Measurements from ENCODE around the gene SCN4B.

Gene SCN4B

DNA sequence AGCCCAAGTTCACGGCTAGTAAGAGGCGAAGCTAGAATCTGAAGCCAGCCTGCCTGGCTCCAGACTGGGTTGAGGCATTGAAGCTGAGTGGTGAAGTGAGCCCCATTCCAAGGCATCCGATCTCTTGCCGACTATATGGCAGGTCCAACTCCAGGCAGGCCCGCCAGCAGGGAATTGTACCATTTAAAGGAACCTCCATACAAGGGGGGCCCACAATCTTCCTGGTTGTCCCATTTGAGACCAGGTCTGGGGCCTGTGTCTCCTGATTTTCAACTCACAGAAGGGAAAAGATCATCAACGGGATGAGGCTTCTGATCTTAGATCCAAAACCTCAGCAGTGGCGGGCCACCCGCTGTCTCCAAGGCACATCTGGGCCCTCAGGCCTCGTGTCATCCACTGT is 19.7 kb upstream of the SCN4B start:
- DNase-seq = no peak

DNA sequence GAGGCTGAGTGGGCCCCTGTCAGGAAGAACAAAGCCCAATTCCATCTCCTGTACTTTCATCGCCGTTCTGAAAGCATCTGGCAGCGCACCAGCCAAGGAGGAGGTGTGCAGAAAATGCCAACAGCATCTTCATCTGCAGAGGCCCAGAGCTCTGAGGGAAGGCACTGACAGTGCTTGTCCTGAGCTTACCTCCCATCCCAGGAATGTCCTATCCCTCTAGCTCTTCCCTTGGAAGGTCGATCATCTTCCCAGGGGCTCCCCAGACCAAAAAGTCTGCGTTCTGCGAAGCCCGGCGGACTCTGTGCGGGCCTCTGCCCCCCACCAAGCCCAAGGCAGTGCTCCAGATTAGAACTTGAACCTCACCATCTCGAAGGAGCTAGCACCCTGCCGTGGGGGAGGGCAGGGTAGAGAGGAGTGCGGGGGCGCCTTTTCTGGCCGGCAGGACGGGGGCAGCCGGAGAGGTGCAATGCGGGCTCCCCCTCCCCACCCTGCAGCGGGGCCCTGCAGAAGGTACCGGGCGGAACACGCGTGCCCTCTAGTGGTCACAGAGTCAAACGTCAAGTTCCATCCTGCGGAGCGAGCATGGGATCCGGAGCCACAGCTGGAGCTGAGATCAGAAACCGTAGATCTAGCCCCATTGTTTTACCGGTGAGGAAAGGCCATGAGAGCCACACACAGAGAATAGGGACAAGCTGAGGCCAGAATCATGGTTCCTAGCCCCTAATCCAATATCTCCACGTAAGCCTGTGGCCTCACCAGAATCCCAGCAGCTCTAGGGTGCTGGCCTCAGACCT is 18.8 kb upstream of the SCN4B start:
- peak; percentile 63 for DNase-seq

DNA sequence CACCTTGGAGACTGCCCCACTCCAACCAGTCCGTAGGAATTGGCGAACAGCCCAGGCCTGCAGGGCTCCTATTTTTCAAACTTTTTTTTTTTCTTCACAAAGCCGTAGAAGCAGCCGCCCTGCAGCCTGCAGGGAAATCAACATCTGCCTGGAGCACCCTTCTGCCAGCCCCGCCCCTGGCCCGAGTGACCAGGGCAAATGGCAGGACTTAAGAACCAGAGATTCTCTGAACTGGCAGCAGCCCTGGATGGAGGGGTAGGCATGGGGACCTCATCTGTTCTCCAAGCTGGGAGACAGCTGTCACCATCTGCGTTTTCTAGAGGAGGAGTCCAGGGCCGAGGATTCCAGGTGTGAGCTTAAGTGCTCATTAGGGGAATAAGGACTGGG is 18.3 kb upstream of the SCN4B start:
- no peak for DNase-seq

DNA sequence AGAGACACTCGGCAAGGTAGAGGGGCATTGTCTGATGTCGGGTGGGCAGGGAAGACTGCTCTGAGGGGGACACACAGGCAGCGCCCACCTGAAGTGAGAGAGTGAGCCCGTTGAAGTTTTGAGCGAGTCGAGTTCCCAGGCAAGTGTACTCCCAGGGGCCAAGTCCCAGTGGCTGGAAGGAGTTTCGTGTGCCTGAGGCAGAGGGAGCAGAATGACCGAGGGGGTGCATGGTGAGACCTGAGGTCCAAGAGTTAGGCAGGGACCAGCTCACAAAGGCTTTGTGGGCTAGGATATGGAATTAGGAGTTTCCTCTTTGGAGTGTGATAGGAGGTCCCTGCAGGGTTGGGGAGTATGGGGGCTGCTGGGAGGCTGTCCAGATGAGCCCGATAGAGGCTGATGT is 17.6 kb upstream of the SCN4B start:
- no peak for DNase-seq

DNA sequence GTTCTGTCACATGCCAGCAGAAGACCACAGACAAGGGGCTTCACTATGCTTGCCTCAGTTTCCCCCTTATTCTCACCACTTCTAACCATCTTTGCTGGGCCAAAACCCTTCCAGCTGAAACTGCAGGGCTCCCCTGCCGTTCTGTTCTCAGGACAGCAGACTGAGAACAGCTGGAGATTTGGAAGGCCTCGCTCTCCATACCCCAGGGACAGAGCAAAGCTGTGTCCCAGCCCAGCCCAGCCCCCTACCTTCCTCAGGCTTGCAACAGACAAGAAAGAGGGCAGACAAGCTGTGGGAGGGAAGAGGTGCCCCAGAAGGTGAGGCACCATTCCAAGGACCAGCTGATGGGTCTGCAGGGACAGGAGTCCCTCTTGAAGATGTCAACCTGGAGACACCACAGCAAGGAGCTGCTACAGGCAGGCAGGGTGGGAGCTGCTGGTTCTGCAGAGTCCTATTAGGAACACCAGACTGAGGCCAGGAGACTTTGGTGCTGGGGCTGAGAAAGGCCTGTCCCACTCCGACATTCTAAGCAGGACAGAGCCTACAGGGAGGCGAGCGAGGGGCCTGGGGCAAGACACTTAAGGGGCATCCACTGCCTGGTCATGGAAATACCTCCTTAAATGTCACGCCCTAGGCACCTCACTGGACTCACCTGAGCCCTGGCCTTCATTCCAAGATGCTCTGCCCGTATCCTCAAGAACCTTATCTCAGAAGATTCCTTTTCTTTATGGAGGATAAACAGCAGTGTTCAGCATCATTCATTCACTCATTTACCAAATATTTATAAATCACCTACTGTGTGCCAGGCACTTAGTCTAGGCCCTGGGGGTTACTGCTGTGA is 16.9 kb upstream of the SCN4B start:
- no peak for DNase-seq

DNA sequence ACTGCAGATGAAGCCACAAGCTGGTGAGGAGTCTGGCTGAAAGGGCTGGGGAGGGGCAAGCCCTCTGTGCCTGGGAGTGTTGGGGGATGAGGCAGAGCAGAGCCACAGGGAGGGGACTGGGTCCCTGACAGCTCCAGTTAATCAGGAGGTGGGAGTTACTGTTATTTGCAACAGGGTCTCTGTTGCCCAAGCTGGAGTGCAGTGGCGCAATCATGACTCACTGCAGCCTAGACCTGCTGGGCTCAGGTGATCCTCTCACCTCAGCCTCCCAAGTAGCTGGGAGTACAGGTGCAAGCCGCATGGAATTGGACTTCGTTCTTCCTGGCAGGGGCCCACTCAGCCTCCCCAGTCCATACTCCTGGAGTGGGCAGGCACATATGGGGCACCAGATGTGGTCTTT is 16.1 kb upstream of the SCN4B start:
- no peak for DNase-seq

DNA sequence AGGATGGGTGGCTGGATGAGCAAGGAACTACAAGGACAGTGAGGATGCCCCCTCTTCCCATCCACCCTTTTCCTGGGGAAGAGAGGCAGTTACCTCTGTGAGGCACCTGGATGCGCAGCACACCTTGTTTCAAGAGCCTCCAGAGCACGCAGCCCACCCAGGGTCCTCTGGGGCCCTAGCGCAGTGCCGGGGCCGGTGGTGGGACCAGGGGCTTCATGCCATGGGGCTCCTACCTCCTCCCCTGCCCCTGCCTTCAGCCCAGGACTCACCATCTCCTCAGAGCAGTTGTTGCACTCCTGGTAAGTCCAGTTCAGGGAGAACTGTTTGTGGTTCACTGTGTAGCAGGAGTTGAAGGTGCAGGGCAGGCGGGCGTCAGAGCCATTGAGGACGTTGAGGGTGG is 15.7 kb upstream of the SCN4B start:
- DNase-seq = no peak

DNA sequence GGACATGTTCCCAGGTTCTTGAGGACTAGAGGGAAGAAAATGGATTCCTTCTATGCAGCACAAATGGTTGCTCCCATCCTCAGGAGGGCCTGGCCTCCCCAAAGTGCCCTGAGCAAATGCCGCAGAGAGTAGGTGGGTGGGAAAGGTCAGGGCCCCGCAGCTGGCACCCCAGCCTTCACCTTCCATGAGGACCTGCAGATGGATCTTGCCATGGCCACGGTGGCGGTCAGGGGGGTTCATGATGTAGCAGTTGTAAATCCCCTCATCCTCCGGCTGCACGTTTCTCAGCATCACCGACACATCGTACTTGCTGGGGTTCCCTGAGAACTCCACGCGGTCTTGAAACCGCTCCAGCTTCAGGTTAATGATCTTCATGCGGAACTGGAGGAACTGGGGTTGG is 15.3 kb upstream of the SCN4B start:
- no peak for DNase-seq

DNA sequence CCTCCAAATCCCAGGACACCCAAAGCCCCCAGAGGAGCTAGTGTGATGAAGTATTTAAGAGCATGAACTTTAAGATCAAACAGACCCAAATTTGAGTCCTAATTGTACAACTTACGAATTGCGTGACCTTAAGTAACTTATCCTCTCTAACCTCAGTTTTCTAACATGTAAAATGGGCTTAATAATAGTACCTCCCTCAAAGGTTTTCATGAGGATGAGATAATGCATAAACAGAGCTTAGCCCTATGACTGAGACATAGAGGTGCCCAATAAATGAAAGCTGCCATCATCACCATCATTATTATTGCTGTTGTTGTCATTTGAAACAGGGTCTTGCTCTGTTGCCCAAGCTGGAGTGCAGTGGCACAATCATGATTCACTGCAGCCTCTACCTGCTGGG is 14.6 kb upstream of the SCN4B start:
- DNase-seq = no peak

DNA sequence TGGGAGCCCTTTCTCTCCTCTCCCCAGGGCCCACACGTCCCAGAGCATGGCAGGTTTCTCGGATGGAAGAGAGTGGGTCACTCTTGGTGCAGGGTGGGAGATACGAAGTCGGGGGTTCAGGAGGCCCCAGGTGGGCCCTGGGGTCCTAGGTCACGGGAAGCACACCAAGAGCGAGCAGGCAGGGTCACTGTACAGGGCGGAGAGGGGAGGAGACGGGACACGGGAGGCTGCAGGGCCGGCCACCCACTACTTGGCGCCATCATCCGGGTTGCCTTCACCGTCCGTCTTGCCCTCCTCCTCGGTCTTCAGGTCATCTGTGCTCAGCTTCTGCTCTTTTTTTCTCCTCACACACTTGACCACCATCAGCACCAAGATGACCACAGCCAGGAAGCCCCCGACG is 14.0 kb upstream of the SCN4B start:
- no peak for DNase-seq

DNA sequence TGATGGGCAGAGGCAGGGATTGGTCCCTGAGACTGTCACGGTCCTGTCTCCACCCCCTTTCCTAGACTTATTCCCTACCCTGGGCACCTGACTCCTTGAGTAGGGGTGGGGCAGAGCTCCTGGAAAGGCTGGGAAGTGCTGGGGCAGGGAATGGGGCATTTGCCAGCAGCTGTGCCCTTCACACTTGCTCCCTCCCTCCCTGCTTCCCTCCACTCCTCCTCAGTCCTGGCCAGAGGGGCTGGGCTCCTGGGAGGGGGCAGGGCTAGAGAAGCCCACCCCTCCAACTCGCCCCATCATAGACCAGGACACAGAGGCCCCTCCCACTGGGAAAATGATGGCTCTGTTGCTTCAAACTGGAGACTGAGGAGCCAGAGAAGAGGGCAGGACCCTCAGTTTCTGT is 12.3 kb upstream of the SCN4B start:
- DNase-seq = no peak

DNA sequence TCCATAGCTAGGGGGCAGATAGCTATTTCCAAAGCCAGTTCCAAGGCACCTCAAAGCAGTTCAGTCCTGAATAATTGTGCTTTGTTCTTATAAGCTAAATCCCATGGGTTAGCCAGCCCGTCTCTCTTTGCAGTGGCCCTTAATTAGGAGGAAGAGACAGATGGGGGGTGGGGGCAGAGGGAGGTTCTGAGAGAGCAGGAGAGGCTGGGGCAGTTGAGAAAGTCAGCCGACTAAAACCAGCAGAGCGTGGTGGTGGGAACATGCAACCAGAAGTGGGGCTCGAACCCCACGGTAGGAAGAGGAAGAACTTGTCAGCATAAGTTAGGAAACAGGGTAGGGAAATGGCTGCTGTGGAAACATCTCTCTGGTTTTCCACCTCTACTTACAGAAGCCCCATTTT is 10.9 kb upstream of the SCN4B start:
- no peak for DNase-seq

DNA sequence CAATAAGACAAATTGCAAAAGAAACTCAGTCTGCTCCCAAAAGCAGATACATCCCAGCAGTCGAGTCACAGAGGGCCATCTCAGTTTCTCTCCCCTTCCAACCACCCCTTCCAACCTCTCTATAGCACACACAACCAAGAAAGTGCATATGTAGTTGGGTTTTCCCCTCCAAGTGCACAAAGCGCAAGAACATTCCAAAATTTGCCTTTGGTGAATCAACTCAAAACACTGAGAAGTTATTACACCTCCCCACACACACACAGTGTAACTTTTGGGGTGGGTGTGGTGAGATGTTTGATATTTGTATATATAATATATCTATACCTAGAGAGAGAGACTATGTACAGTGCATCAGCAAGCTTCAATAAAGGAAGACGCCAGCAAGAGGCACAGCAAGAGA is 10.2 kb upstream of the SCN4B start:
- no peak for DNase-seq

DNA sequence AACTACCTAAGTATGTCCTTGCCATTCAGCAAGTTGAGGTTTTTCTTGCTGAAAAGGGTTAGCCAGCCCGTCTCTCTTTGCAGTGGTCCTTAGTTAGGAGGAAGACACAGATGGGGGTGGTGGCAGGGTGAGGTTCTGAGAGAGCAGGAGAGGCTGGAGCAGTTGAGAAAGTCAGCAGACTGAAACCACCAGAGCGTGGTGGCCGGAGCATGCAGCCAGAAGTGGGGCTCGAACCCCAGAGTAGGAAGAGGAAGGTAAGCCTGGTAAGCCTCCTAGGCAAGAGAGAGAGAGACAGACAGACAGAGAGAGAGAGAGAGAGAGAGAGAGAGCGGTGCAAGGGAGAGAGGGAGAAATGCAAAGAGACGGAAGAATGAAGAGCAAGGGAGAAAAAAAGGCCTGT is 9.2 kb upstream of the SCN4B start:
- no peak for DNase-seq

DNA sequence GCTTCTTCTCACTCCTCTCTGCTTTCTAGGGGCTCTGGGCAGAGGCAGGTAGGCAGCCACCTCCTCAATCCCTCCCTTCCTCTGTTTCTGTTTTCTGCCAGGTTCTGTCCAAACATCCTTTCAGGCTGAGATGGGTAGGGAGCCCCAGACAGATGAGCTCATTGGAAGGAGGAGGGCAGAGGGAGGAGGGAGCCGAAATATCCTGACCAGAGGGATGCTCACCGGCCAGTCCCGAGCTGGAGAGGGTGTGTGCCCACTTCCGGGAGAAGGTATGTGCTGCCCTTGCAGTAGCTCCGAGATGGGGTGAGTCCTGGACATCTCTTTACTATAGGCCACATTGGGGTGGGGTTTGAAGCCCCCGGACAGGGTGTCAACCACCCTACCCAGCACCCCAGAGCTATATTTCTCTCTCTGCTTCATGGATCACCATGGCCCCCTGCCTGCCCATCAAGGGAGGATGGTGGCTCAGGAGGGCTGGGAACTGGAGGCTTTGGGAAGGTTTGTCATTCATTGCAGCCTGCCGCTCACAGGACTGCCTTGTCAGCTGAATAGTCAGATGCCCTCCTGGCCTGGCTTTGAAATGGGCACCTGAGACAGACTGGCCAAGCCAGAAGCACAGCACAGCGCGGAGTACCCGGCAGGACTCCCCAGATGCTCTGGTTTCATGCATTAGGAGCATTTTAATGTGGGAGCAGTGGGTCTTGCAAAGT is 4.7 kb upstream of the SCN4B start:
- no peak for DNase-seq

DNA sequence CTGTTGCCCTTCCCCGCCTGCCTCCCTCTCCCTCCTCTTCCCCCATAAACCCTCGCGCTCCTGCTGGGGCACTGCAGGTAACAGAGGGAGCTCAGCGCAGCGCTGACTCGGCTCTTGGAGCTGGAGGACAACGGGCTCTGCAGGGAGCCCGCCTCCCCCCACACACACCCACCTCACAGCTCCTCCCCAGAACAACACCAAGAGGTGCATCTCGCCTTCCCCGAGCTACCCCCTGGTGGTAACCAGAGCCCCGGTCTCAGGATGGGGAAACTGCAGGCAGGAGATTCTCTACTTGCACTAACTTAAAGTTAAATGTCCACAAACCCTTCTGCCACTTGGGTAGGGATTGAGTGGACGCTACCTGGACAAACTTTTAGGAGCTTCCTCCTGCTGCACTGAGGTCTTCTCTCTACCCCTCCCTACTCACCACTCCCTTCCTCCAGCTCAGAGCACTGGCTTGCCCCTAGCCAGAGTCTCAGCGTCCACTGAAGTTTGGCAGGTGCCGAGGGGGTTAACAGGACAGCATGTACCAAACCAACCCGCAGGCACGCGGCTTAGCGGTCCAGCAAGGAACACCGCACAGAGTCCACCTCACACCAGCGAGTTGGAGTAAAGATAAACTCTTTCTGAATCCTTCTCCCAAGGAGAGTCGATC is 4.0 kb upstream of the SCN4B start:
- DNase-seq = peak; percentile 16

DNA sequence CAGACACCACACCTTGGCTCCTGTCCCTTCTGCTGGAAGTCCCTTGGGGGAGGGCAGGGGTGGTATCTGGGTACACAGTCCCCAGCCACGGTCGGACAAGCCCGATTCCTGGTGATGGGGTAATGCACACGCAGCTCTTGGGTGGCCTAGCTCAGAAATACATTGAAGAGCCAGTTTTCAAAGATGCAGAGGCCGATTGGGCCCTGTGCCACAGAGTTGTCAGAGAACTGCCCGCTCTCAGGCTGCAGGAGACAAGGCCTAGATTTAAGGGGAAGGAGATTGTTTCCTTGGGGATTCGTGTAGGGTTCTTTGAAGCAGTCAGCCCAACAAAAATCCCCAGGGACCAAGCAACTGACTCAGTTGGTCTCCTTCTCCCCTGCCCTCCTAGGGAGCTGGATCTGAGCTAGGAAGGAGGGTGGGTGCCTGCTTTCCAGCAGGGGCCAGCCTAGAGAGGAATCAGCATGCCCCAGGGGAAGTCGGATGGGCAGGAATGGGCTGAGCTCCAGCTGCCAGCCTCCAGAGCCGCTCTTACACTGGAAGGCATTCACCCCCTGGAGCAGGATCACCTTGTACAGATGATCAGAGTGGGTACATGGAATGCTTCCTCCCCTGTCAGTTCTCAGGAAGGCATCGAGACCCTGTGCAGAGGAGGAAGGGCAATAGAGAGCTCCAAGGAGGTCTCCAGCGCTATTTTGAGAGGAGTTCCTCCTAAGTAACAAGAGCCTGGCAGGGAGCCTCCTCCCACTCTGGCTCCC is 3.3 kb upstream of the SCN4B start:
- no peak for DNase-seq

DNA sequence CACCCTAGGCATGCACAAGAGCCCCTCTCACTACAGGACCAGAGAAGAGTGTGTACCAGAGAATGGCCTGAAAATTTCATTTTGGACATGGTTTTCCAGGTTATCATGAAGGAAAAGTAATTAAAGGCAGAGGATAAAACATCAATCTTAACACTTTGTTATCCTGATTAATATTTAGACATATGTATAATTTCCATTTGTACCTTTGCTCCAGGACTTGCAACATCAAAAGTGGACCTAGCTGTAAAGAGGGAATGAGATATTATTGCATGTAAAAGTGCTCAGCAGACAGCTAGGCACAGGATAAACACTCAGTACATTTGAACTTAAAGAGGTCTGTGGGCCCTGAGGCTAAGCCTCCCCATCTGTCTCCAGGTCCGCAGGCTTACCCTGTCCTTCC is 2.0 kb upstream of the SCN4B start:
- DNase-seq = no peak

DNA sequence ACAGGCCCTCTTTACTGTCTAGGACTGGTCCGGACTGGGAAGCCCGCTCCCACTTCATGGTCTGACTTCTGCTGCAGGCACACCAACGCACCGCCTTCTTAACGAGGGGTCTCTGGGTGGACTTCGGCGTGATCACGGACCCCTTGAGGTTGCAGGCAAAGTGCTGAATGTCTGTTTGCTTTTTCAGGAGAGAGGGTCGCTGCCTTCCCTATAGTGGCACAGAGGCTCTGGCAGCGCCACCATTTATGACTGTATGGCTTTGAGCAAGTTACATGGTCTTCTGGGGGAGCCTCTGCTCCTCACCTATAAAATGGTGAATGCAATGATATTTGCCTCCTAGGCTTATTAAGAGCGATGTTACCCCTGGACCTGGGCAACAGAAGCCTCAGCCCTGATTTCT is 1.4 kb upstream of the SCN4B start:
- DNase-seq = no peak

DNA sequence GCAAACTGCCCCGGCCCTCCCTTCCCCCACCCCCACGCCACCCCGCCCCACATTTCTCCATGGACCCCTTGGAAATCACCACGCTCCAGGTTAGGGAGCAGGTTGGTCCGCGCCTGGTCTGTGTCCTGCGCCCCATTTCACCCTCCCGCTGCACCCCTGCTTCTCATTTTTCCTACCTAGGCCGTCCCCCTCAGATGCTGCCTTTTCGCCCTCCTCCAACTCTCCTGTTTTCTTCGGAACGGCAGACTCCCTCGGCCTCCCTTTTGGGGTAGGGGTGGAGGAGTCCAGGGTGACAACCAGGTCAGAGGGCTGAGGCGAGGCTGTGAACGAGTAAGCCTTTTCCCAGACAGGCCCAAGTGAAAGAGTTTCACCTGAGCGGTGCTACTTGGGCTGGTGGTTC is 893 bp upstream of the SCN4B start:
- no peak for DNase-seq

DNA sequence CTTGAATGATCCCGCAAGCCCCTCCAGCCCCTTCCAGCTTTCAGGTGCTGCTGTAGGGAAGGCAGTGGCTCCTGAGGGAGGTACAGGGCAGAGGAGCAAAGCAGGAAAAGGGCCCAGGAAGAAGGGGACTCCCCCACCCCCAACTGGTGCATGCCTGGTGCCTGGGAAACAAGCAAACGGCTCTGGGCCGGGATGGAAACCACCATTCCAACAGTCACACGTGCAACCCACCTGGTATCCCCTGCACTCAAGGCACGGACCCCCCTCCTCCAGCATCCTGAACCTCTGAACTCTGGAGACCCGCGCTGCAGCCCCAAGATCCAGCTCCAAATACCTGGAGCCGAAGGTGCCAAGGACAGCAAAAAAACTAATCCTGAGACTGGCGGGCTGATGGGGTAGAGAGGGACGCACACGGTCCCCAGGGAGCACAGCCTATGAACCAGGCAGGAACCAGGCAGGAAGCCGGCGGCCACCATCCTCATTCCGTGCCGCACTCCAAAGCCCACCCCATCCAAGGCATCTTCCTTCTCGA is 537 bp downstream of the SCN4B start:
- no peak for DNase-seq

DNA sequence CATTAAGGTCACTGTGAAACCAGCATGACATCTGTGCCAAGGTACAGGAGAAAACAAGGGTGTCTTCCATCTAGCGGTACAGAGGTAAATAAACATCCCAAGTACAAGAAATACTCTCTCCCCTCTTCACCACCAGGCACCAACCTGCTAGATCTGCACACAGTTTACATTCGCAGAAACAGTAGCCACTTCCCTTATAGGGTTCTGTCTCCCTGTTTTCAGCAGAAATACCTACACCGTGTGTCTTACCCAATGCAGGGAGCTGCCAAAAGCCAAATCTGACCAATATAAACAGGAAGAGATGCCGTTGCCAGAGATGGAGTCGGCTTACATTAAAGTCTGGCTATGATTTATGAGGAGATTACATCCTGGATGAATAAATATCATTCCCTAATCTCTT is 1.2 kb downstream of the SCN4B start:
- no peak for DNase-seq

All from stimulated activated naive CD4-positive, alpha-beta T cell treated with Interleukin-2 at 50 U/mL for 16 hours (primary cell).